ENCODE measurements around the gene LYPD1. TPM values are rescaled to one million over a fixed set of nuclear protein-coding genes. Genes with fewer than 3 reads are reported as not detected.

LYPD1 gene
- total RNA-seq, 1 experiment from 2014 or later = 0.21 TPM

- ChIA-PET CTCF (no interaction called here), POLR2A (no interaction called here)
- TF ChIP-seq SIN3A (IDR thresholded peaks at IDR 0.05; ENCODE audit: borderline replicate concordance, insufficient read depth, low read depth, low read length) (no peak), TCF7L2 (IDR thresholded peaks at IDR 0.05; ENCODE audit: low read depth, low read length) (no peak), POLR2AphosphoS5 (IDR thresholded peaks at IDR 0.05; ENCODE audit: low read depth, low read length) (no peak), REST (IDR thresholded peaks at IDR 0.05; ENCODE audit: insufficient read depth in 1 of 2, low read depth in 2 of 2, low read length in 1 of 2) (no peak), CTCF (IDR thresholded peaks at IDR 0.05) (no peak)
- ATAC-seq = no peak
- Histone ChIP-seq H3K27ac (ENCODE audit: low read length) (no peak overlapping the region), H3K4me1 (ENCODE audit: control insufficient read depth, insufficient read depth, low read length) (no peaks in the 10 kb centered on the region), H3K9me3 (ENCODE audit: control insufficient read depth, insufficient read depth, low read depth, low read length) (no peaks in the 10 kb centered on the region), H3K4me3 (ENCODE audit: low read depth in 2 of 2, low read length in 2 of 2) (no peak overlapping the region), H3K27me3 (ENCODE audit: control insufficient read depth, insufficient read depth, low read length) (no peaks in the 10 kb centered on the region), H3K36me3 (ENCODE audit: control insufficient read depth, insufficient read depth, low read length) (no peaks in the 10 kb centered on the region)
- in situ Hi-C loops (cut with HindIII; ENCODE audit: low pct_unique_long_range_greater_than_20kb, low sequenced_read_pairs) (no loop called here), intact Hi-C loops (cut with micrococcal nuclease; ENCODE audit: unreplicated experiment) (no loop called here)
- DNase-seq (ENCODE audit: low read depth, low spot score) = no peak
- BruUV-seq (replicated peaks) = no TSS peak
Measured at GRCh38 chr2:132703396-132703795, 33.4 kb upstream of the LYPD1 start.

GRCh38 chr2:132701810-132702209 is 31.8 kb upstream of the LYPD1 start:
- DNase-seq (ENCODE audit: low read depth, low spot score) (no peak), ATAC-seq (no peak)
- in situ Hi-C loops (cut with HindIII; ENCODE audit: low pct_unique_long_range_greater_than_20kb, low sequenced_read_pairs) = no loop called here

More at GRCh38 chr2:132701810-132702209, 31.8 kb upstream of the LYPD1 start:
- Histone ChIP-seq H3K27me3 (ENCODE audit: control insufficient read depth, insufficient read depth, low read length) (no peaks in the 10 kb centered on the region), H3K36me3 (ENCODE audit: control insufficient read depth, insufficient read depth, low read length) (no peaks in the 10 kb centered on the region), H3K4me3 (ENCODE audit: low read depth in 2 of 2, low read length in 2 of 2) (no peak overlapping the region), H3K27ac (ENCODE audit: low read length) (no peak overlapping the region), H3K9me3 (ENCODE audit: control insufficient read depth, insufficient read depth, low read depth, low read length) (no peaks in the 10 kb centered on the region), H3K4me1 (ENCODE audit: control insufficient read depth, insufficient read depth, low read length) (no peaks in the 10 kb centered on the region)
- TF ChIP-seq SIN3A (IDR thresholded peaks at IDR 0.05; ENCODE audit: borderline replicate concordance, insufficient read depth, low read depth, low read length) (no peak), REST (IDR thresholded peaks at IDR 0.05; ENCODE audit: insufficient read depth in 1 of 2, low read depth in 2 of 2, low read length in 1 of 2) (no peak), POLR2AphosphoS5 (IDR thresholded peaks at IDR 0.05; ENCODE audit: low read depth, low read length) (no peak), CTCF (IDR thresholded peaks at IDR 0.05) (no peak), TCF7L2 (IDR thresholded peaks at IDR 0.05; ENCODE audit: low read depth, low read length) (no peak)
- ChIA-PET CTCF (no interaction called here), POLR2A (no interaction called here)
- no TSS peak for BruUV-seq (replicated peaks)
- intact Hi-C loops (cut with micrococcal nuclease; ENCODE audit: unreplicated experiment) = no loop called here

Data from Panc1 (cell line).